ENCODE results near the gene AIMP1.

Gene AIMP1

DNA sequence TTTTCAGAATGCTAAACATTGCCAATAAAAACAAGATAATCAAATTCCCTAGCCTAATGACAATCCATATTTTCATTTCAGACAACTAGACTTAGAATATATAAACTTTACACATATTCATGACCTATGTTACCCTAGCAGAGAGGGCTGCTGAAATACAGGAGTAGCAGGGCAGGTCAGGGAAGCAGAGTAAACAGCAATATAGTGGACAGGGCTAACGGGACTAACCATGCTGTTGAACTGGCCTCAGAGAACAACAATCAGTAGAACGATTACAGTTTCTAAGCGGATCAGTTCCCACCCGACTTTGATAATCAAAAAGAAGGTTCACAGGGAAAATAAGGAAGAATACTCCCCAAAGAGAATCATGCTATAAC, 14.3 kb upstream of the AIMP1 start:
- Histone ChIP-seq H3K4me1 (peaks cover 0 to 7% (median 1%) of the 10 kb centered on the region in 4 donors), H3K27ac (no peak overlapping the region), H3K27me3 (no peaks in the 10 kb centered on the region), H3K4me3 (no peak overlapping the region), H3K9me3 (no peaks in the 10 kb centered on the region), H3K36me3 (peaks cover 0 to 19% (median 0%) of the 10 kb centered on the region in 3 donors)
- no peak for DNase-seq
- intact Hi-C loops (cut with DNase I; ENCODE audit: low total_unique reads): no loop called here
- TF ChIP-seq CTCF (IDR thresholded peaks at IDR 0.05): no peak

DNA sequence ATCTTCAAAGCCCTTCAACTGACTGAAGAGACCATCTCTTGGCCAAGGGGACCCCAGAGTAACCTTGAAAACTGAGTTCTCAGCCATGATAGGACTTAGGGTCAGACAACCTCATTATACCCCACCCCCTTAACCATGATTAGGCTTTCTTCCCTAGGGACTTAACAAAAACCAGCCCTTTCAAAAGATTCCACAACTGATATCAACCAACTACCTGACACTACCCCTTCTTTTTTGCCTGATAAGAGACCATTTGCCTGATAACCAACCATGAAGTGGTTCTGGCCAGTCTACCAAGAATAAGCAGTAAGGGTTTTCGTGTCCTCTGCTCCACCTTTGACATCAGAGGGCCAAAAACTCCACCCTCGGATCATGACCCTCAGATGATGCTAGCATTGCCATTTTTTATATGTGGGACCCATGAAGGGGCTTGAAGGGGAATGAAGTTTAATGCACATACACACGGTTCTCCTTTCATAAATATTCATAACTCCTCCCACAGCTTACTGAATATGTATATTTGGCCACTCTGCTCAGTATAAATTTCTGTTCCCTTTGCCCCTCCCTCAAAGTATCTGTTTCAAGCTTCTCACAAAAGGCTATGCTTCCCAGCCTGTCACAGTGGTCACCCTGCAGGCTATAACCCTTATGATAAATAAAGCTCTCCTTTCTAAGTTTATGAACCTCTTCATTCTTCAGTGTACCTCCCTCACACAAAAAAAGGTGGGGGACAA, 12.6 kb upstream of the AIMP1 start:
- DNase-seq: no peak
- intact Hi-C loops (cut with DNase I; ENCODE audit: low total_unique reads): no loop called here
- no peak overlapping the region for H3K27ac ChIP-seq
- no peaks in the 10 kb centered on the region for H3K9me3 ChIP-seq
- H3K36me3 ChIP-seq: peaks cover 0 to 19% (median 4%) of the 10 kb centered on the region in 3 donors
- no peak overlapping the region for H3K4me3 ChIP-seq
- H3K4me1 ChIP-seq: peaks cover 0 to 14% (median 1%) of the 10 kb centered on the region in 4 donors
- no peak for TF ChIP-seq CTCF (IDR thresholded peaks at IDR 0.05)
- H3K27me3 ChIP-seq: no peaks in the 10 kb centered on the region

- no peak overlapping the region for H3K4me3 ChIP-seq
- intact Hi-C loops (cut with DNase I; ENCODE audit: low total_unique reads): no loop called here
- no peaks in the 10 kb centered on the region for H3K9me3 ChIP-seq
- H3K36me3 ChIP-seq: peaks cover 0 to 12% (median 4%) of the 10 kb centered on the region in 3 donors
- no peaks in the 10 kb centered on the region for H3K27me3 ChIP-seq
- H3K4me1 ChIP-seq: peaks cover 0 to 22% (median 1%) of the 10 kb centered on the region in 4 donors
- no peak for TF ChIP-seq CTCF (IDR thresholded peaks at IDR 0.05)
- DNase-seq: no peak
- H3K27ac ChIP-seq: no peak overlapping the region
Measured at GRCh38 chr4:106304632-106305031, 11.7 kb upstream of the AIMP1 start.

DNA sequence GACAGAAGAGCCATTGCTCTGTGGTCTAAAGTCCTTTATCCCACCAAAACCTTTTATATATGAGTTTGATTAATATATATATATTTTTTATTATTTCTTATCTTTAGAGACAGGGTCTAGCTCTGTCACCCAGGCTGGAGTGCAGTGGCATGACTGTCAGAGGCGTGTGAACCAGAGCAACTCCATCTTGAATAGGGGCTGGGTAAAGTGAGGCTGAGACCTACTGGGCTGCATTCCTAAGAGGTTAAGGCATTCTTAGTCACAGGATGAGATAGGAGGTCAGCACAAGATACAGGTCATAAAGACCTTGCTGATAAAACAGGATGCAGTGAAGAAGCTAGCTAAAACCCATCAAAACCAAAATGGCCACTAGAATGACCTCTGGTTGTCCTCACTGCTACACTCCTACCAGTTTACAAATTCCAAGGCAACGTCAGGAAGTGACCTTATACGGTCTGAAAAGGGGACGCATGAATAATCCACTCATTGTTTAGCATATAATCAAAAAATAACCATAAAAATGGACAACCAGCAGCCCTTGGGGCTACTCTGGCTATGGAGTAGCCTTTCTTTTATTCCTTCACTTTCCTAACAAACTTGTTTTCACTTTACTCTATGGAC, 10.8 kb upstream of the AIMP1 start:
- no peak overlapping the region for H3K27ac ChIP-seq
- no peaks in the 10 kb centered on the region for H3K27me3 ChIP-seq
- intact Hi-C loops (cut with DNase I; ENCODE audit: low total_unique reads): no loop called here
- H3K36me3 ChIP-seq: peaks cover 0 to 5% (median 4%) of the 10 kb centered on the region in 3 donors
- DNase-seq: no peak
- TF ChIP-seq CTCF (IDR thresholded peaks at IDR 0.05): no peak
- peaks cover 0 to 31% (median 4%) of the 10 kb centered on the region in 4 donors for H3K4me1 ChIP-seq
- no peaks in the 10 kb centered on the region for H3K9me3 ChIP-seq
- H3K4me3 ChIP-seq: no peak overlapping the region

GRCh38 chr4:106306561-106306960, 9.8 kb upstream of the AIMP1 start:
- Histone ChIP-seq H3K27me3 (no peaks in the 10 kb centered on the region), H3K4me1 (peaks cover 0 to 40% (median 3%) of the 10 kb centered on the region in 4 donors), H3K9me3 (no peaks in the 10 kb centered on the region), H3K4me3 (no peak overlapping the region), H3K27ac (no peak overlapping the region), H3K36me3 (peaks cover 0 to 5% (median 4%) of the 10 kb centered on the region in 3 donors)
- intact Hi-C loops (cut with DNase I; ENCODE audit: low total_unique reads): no loop called here
- no peak for DNase-seq
- no peak for TF ChIP-seq CTCF (IDR thresholded peaks at IDR 0.05)

Data from tibial artery (tissue), 4 donors.